HG02970 (cell line): ENCODE results near the gene TENM4.

ENCODE experiments used
- ATAC-seq: cut with Tn5 transposase; IDR thresholded peaks from one replicate; pipeline ENCODE4 v1.9.1; 2021; ENCODE audit warnings: mild to moderate bottlenecking, moderate library complexity, moderate number of reproducible peaks; ENCODE audit not compliant: unreplicated experiment, low FRiP score

Gene TENM4

GRCh38 chr11:79155237-79155636 is 285.6 kb downstream of the TENM4 start:
- no peak for ATAC-seq

- no peak for ATAC-seq
Observed at GRCh38 chr11:79152511-79152910, 288.3 kb downstream of the TENM4 start.

GRCh38 chr11:79151396-79151795 is 289.4 kb downstream of the TENM4 start:
- ATAC-seq: no peak

- ATAC-seq: no peak
Observed at GRCh38 chr11:79150966-79151365, 289.9 kb downstream of the TENM4 start.

GRCh38 chr11:79150320-79150719 is 290.5 kb downstream of the TENM4 start:
- no peak for ATAC-seq

GRCh38 chr11:79147731-79148130 is 293.1 kb downstream of the TENM4 start:
- no peak for ATAC-seq

GRCh38 chr11:79147011-79147410 is 293.8 kb downstream of the TENM4 start:
- no peak for ATAC-seq

GRCh38 chr11:79139900-79140299 is 300.9 kb downstream of the TENM4 start:
- ATAC-seq: no peak

GRCh38 chr11:79129702-79130101 is 311.1 kb downstream of the TENM4 start:
- ATAC-seq: no peak

- no peak for ATAC-seq
Observed at GRCh38 chr11:79128291-79128690, 312.5 kb downstream of the TENM4 start.

- ATAC-seq: no peak
Observed at GRCh38 chr11:79122759-79123158, 318.1 kb downstream of the TENM4 start.

GRCh38 chr11:79121351-79121750 is 319.5 kb downstream of the TENM4 start:
- no peak for ATAC-seq

- ATAC-seq: no peak
Observed at GRCh38 chr11:79119491-79120284, 321.1 kb downstream of the TENM4 start.

GRCh38 chr11:79117488-79117887 is 323.3 kb downstream of the TENM4 start:
- no peak for ATAC-seq

GRCh38 chr11:79116600-79116999 is 324.2 kb downstream of the TENM4 start:
- ATAC-seq: no peak

GRCh38 chr11:79113054-79113690 is 327.7 kb downstream of the TENM4 start:
- ATAC-seq: no peak

GRCh38 chr11:79110796-79111195 is 330.0 kb downstream of the TENM4 start:
- no peak for ATAC-seq

GRCh38 chr11:79110321-79110720 is 330.5 kb downstream of the TENM4 start:
- ATAC-seq: no peak

- no peak for ATAC-seq
Observed at GRCh38 chr11:79108851-79109250, 332.0 kb downstream of the TENM4 start.

- no peak for ATAC-seq
Observed at GRCh38 chr11:79102840-79103239, 338.0 kb downstream of the TENM4 start.

- no peak for ATAC-seq
Observed at GRCh38 chr11:79101656-79102055, 339.2 kb downstream of the TENM4 start.
